Kidney (tissue), 14 donors: Measurements from ENCODE around the gene NCOR2. TPM values are rescaled to one million over a fixed set of nuclear protein-coding genes. Genes with fewer than 3 reads are reported as not detected.
A peak's percentile ranks its signal among the peaks of the same experiment; 100 is the strongest.

Experiments used
- DNase-seq, 5 donors: peaks; one replicate each; pipeline ENCODE4 v3.0.0-alpha.2; 2013 to 2020
- FAIRE-seq: peaks from 2 replicates; lab custom pipeline; 2012; peaks lifted over from hg19 to GRCh38; lab: Jason Lieb, UNC
- H3K27ac ChIP-seq, 2 donors: one replicate each; pipeline ENCODE4 v1.7.0; 2013; ENCODE audit warnings: low read depth in 2 of 2, low read length in 2 of 2, inconsistent platforms in 1 of 2
- H3K27me3 ChIP-seq: one replicate; pipeline ENCODE4 v1.7.1; 2013; ENCODE audit warnings: low read length, inconsistent platforms; ENCODE audit not compliant: control insufficient read depth, insufficient read depth
- H3K36me3 ChIP-seq, 3 donors: one replicate each; pipeline versions ENCODE4 v1.7.0 to v1.7.1; 2013; ENCODE audit warnings: low read length in 3 of 3, control low read depth in 1 of 3, inconsistent platforms in 1 of 3; ENCODE audit not compliant: insufficient read depth in 3 of 3, control insufficient read depth in 2 of 3
- H3K4me1 ChIP-seq, 3 donors: one replicate each; pipeline versions ENCODE4 v1.7.0 to v1.7.1; 2013; ENCODE audit warnings: low read length in 3 of 3, inconsistent platforms in 1 of 3, low read depth in 1 of 3; ENCODE audit not compliant: control insufficient read depth in 2 of 3, insufficient read depth in 2 of 3
- H3K4me3 ChIP-seq, 3 donors: one replicate each; pipeline versions ENCODE4 v1.7.0 to v1.8.1; 2013; ENCODE audit warnings: low read length in 3 of 3, control low read depth in 1 of 3, inconsistent platforms in 1 of 3
- H3K9ac ChIP-seq, 3 donors: one replicate each; pipeline versions ENCODE4 v1.7.0 to v1.7.1; 2013; ENCODE audit warnings: low read length in 3 of 3, control low read depth in 1 of 3, inconsistent platforms in 1 of 3
- H3K9me3 ChIP-seq, 3 donors: one replicate each; pipeline versions ENCODE4 v1.7.0 to v1.7.1; 2013; ENCODE audit warnings: low read length in 3 of 3, control low read depth in 1 of 3, inconsistent platforms in 1 of 3; ENCODE audit not compliant: control insufficient read depth in 2 of 3, insufficient read depth in 1 of 3
- CTCF ChIP-seq: IDR thresholded peaks from 3 replicates; pipeline ENCODE4 v1.5.1; 2012; ENCODE audit warnings: mild to moderate bottlenecking, moderate library complexity, borderline replicate concordance; ENCODE audit not compliant: insufficient read depth; ENCODE audit errors: extremely low read depth
- intact Hi-C: fragments of 100-400 bp; cut with DNase I; formaldehyde crosslinking; loops from one replicate; pipeline ENCODE4 v1.11.1; 2022
- polyA plus RNA-seq: library from polyadenylated mRNA; stranded (reverse); fragments of 350-450 nt; fragmentation: Illumina TruSeq; extraction: RNeasy Lipid Tissue Mini Kit (QIAGEN cat#74804); gene quantifications from one replicate; pipeline ENCODE4 v1.2.3, GENCODE V29; 2014; ENCODE audit warnings: low read depth, low replicate concordance; ENCODE audit not compliant: insufficient read depth
- total RNA-seq: library from RNA; stranded (reverse); fragmentation: NEBNext Ultra II Directional; extraction: Animal tissue kit (Norgen Biotek cat#: 25700); gene quantifications from one replicate; pipeline ENCODE4 v1.2.1, GENCODE V29; 2021
- donor health status: control.
- donor health status: control.
- donor health status: control.
- donor health status: control.
- donor health status: control.
- donor health status: DM: yes; HTN: yes; CAD: no.
- donor health status: Normal renal cell carcinoma (clear cell type).

Gene NCOR2
- total and polyA plus RNA-seq, 2 donors from 2014 or later: 18.7 to 205 TPM

DNA sequence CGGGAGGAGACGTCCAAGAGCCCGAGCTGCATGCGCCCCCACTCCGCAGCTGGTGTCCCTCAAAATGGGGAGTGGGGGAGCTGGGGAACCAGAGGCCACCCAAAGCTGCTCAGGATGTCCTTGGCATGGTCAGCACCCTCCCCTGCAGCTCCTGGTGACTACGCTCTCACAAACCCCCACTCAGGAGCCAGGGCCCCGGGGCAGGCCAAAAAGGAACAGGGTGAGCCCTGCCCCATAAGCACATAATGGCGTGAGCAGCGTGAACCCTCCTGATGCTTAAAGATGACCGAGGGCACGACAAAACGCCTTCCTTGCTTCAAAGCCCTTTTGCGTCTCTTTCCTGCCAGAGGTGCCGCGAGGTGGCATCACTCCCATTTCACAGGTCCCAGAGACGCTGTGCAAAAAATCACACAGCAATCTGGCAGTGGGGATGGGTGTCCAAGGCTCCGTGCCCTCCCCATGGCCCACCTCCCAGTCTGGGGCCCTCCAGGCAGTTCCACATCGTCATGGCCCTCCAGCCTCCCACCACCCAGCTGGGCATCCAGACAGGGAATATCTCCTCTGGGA, 13.5 kb downstream of the NCOR2 start:
- FAIRE-seq: no peak
- Histone ChIP-seq H3K27ac (peak overlapping the region in 1 of 2 donors; percentile 32), H3K4me1 (peaks cover 2 to 58% (median 55%) of the 10 kb centered on the region in 3 donors), H3K36me3 (no peaks in the 10 kb centered on the region), H3K9ac (no peak overlapping the region), H3K27me3 (no peaks in the 10 kb centered on the region), H3K4me3 (no peak overlapping the region), H3K9me3 (no peaks in the 10 kb centered on the region)
- DNase-seq: no peak
- intact Hi-C loops: no loop called here
- TF ChIP-seq CTCF: no peak

DNA sequence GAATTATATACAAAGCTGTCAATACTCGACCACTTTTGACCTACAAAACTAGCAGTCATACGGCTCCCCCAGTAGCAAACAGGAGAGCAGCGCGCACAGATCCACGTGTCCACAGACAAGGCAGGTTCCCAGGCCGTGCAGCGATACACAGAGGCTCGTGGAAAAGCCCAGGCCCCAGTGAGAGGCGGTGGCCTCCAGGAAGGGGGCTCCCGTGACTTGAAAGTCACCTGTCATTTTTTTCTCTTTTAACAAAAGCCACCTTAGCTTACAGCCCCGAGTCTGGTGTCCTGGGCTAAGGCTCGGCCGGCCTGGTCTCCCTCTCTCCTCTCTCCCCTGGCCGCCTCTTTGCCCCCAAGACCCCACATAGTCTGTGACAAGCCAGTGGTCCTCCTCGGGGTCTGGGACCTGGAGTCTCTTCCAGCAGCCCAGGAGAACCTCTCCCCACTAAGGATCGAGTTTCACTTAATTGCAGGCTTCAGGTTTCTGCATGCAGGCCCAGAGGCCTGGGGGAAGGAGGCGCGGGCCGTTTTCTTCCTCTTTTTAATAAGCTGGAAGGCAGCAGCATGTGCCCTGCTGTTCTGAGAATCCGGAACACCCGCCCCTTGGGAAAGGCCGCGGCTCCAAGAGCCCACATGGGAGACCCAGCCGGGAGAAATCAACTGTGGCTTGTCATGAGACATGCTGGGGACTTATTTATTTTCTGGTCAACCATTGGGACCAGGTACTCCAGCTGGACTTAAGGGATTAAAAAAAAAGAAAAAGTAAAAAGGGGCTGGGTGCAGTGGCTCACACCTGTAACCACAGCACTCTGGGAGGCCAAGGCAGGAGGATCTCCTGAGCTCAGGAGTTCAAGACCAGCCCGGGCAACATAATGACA, 15.9 kb downstream of the NCOR2 start:
- Histone ChIP-seq H3K9ac (peak overlapping the region in 1 of 3 donors; percentile 66), H3K4me1 (peaks cover 2 to 56% (median 47%) of the 10 kb centered on the region in 3 donors), H3K9me3 (no peaks in the 10 kb centered on the region), H3K27ac (peak overlapping the region; percentile 84 to 88), H3K27me3 (no peaks in the 10 kb centered on the region), H3K36me3 (no peaks in the 10 kb centered on the region), H3K4me3 (no peak overlapping the region)
- peak; percentile 90 to 95 (median 93) for DNase-seq
- FAIRE-seq: no peak
- intact Hi-C loops: no loop called here
- no peak for TF ChIP-seq CTCF

DNA sequence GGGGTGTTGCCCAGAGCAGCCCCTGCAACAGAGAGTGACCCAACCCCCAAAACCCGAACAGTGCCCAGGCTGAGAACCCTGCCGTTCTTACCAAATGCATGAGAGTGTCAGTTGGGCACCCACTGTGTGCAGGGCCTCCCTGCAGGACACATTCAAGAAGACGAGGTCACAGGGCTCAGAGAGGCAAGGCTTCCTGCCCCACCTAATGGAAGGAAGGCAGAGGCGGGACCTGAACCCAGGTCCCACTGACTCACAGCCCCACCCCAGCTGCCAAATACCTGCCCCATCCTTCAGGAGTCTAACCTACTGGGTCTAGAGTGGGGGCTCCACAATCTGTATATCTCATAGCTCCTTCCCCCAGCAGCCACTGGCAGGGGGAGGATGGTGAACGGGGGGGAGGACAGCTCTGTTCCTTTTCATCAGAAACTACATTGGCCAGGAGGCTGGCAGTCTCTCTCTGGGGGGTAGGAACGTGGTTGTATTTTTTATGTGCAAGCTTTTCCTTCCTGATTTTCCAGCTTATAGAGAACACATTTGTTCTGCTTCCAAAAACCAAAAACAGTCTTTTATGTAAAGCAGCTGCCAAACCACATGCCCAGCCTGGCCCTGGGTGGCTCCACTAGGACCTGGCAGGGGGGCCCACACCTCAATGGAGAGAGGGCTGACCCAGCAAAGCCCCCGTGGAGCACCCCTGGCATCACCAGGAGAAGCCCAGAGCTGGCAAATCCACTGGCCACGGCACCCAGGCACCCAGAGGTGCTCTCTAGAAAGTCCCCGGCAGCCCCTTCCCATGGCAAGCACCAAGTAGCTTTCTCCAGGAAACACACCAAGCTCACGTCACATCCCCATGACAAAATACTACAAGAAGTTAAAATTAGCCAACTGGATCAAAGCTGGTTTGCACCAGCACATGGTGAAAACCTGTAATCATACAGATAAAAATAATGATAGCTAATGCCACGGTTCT, 17.0 kb downstream of the NCOR2 start:
- Histone ChIP-seq H3K9ac (peak overlapping the region in 2 of 3 donors; percentile 27 to 65), H3K4me3 (no peak overlapping the region), H3K36me3 (no peaks in the 10 kb centered on the region), H3K27me3 (no peaks in the 10 kb centered on the region), H3K9me3 (no peaks in the 10 kb centered on the region), H3K27ac (peak overlapping the region; percentile 84 to 88), H3K4me1 (peaks cover 2 to 62% (median 47%) of the 10 kb centered on the region in 3 donors)
- intact Hi-C loops: no loop called here
- peak in 3 of 5 donors; percentile 47 to 78 (median 48) for DNase-seq
- no peak for TF ChIP-seq CTCF
- no peak for FAIRE-seq
